SK-N-SH (cell line): Measurements from ENCODE around the gene CYP11A1. TPM values are rescaled to one million over a fixed set of nuclear protein-coding genes. Genes with fewer than 3 reads are reported as not detected.

ENCODE experiments used
- CTCF ChIA-PET: fragments of 300-600, 350-600 bp; formaldehyde crosslinking; extraction: SDS; loops from one replicate; lab custom pipeline; 2021; lab: Yijun Ruan, JAX
- POLR2A ChIA-PET: fragments of 350-600 bp; sonication (Branson Sonifier 250); formaldehyde crosslinking; extraction: SDS; loops from one replicate; lab custom pipeline; 2020; ENCODE audit warnings: antibody characterized with exemption, inconsistent platforms; lab: Yijun Ruan, JAX
- DNase-seq: peaks from one replicate; pipeline ENCODE4 v3.0.0; 2012
- H2AFZ ChIP-seq: fragments of 200-600 bp; sonication (generic); 2 replicates; pipeline ENCODE4 v1.8.1; 2016; ENCODE audit warnings: antibody characterized with exemption, mild to moderate bottlenecking, low read depth
- H3F3A ChIP-seq: fragments of 200-600 bp; sonication (generic); replicated peaks from 2 replicates; pipeline ENCODE3; 2016; ENCODE audit warnings: antibody characterized with exemption, mild to moderate bottlenecking; ENCODE audit not compliant: insufficient read depth
- H3K27ac ChIP-seq, 2 experiments: fragments of 200-500 bp in 1 of 2; fragments of 200-600 bp in 1 of 2; sonication (Bioruptor generic) in 1 of 2; sonication (generic), shearing (Covaris generic) in 1 of 2; 2 replicates each; pipeline versions ENCODE4 v1.5.1 to v1.6.1; 2014 to 2016; ENCODE audit warnings: low read depth in 2 of 2, inconsistent platforms in 1 of 2, low read length in 1 of 2, mild to moderate bottlenecking in 1 of 2, mixed read lengths in 1 of 2
- H3K27me3 ChIP-seq: fragments of 200-600 bp; sonication (generic), shearing (Covaris generic); 2 replicates; pipeline ENCODE4 v1.6.1; 2016; ENCODE audit warnings: mixed run types; ENCODE audit not compliant: insufficient read depth
- H3K36me3 ChIP-seq, 2 experiments: fragments of 200-500 bp in 1 of 2; fragments of 200-600 bp in 1 of 2; sonication (Bioruptor generic) in 1 of 2; sonication (generic) in 1 of 2; replicated peaks in 1 of 2; 2 replicates each; pipeline versions ENCODE3 to v1.5.1; 2014 to 2016; ENCODE audit warnings: low read length in 1 of 2, mild to moderate bottlenecking in 1 of 2; ENCODE audit not compliant: insufficient read depth in 2 of 2, control insufficient read depth in 1 of 2
- H3K4me1 ChIP-seq, 2 experiments: fragments of 200-500 bp in 1 of 2; fragments of 200-600 bp in 1 of 2; sonication (Bioruptor generic) in 1 of 2; sonication (generic), shearing (Covaris generic) in 1 of 2; 2 replicates each; pipeline versions ENCODE4 v1.5.1 to v1.6.1; 2014 to 2016; ENCODE audit warnings: low read depth in 1 of 2, low read length in 1 of 2, mixed run types in 1 of 2; ENCODE audit not compliant: insufficient read depth in 2 of 2, control insufficient read depth in 1 of 2
- H3K4me2 ChIP-seq: fragments of 200-600 bp; sonication (generic), shearing (Covaris generic); 2 replicates; pipeline ENCODE4 v1.6.1; 2017; ENCODE audit warnings: mixed run types
- H3K4me3 ChIP-seq, 2 experiments: fragments of 200-500 bp in 1 of 2; fragments of 200-600 bp in 1 of 2; sonication (Bioruptor generic) in 1 of 2; sonication (generic), shearing (Covaris generic) in 1 of 2; 2 replicates each; pipeline versions ENCODE4 v1.5.1 to v1.8.1; 2014 to 2016; ENCODE audit warnings: low read depth in 2 of 2, inconsistent platforms in 1 of 2, low read length in 1 of 2, mild to moderate bottlenecking in 1 of 2, mixed read lengths in 1 of 2, moderate library complexity in 1 of 2
- H3K79me2 ChIP-seq: fragments of 200-600 bp; sonication (generic); 2 replicates; pipeline ENCODE4 v1.8.1; 2017; ENCODE audit warnings: mild to moderate bottlenecking; ENCODE audit not compliant: insufficient read depth
- H3K9ac ChIP-seq: fragments of 200-600 bp; sonication (generic); 2 replicates; pipeline ENCODE4 v1.6.1; 2017; ENCODE audit warnings: mixed run types
- H3K9me2 ChIP-seq: fragments of 200-600 bp; sonication (generic); 2 replicates; pipeline ENCODE4 v1.6.1; 2017; ENCODE audit warnings: mixed run types
- H3K9me3 ChIP-seq: fragments of 200-600 bp; sonication (generic); 2 replicates; pipeline ENCODE4 v1.6.1; 2017; ENCODE audit warnings: mixed run types, mild to moderate bottlenecking, moderate library complexity
- H4K20me1 ChIP-seq: fragments of 200-600 bp; sonication (generic); 2 replicates; pipeline ENCODE4 v1.6.1; 2017; ENCODE audit warnings: mild to moderate bottlenecking, mixed run types; ENCODE audit not compliant: insufficient read depth
- FOXM1 ChIP-seq: IDR thresholded peaks from 2 replicates; pipeline ENCODE4 v1.4.0; 2012; ENCODE audit warnings: low read depth, mild to moderate bottlenecking
- GABPA ChIP-seq: IDR thresholded peaks from 2 replicates; pipeline ENCODE4 v1.4.0; 2012; ENCODE audit warnings: low read depth, mild to moderate bottlenecking
- GATA2 ChIP-seq: sonication (generic); formaldehyde crosslinking; IDR thresholded peaks from 2 replicates; pipeline ENCODE4 v1.5.0; 2020; ENCODE audit warnings: mild to moderate bottlenecking, missing genetic modification reagents
- MEF2A ChIP-seq: IDR thresholded peaks from 2 replicates; pipeline ENCODE4 v1.4.0; 2012; ENCODE audit warnings: low read depth, borderline replicate concordance
- POLR2AphosphoS5 ChIP-seq: IDR thresholded peaks from 2 replicates; pipeline ENCODE4 v1.6.1; 2012; ENCODE audit warnings: low read depth, low read length
- RAD21 ChIP-seq: IDR thresholded peaks from 2 replicates; pipeline ENCODE4 v1.6.1; 2012; ENCODE audit warnings: mild to moderate bottlenecking, low read length
- REST ChIP-seq: IDR thresholded peaks from 2 replicates; pipeline ENCODE4 v1.6.1; 2012; ENCODE audit warnings: mild to moderate bottlenecking, low read depth, low read length, moderate library complexity
- RFX5 ChIP-seq: IDR thresholded peaks from 2 replicates; pipeline ENCODE4 v1.6.1; 2012; ENCODE audit warnings: mild to moderate bottlenecking, improper control_type of control experiment, low read length
- SIN3A ChIP-seq: IDR thresholded peaks from 2 replicates; pipeline ENCODE4 v1.6.1; 2012; ENCODE audit warnings: low read depth, mild to moderate bottlenecking, low read length, moderate library complexity, borderline replicate concordance
- SMC3 ChIP-seq: IDR thresholded peaks from 2 replicates; pipeline ENCODE4 v1.6.1; 2012; ENCODE audit warnings: low read depth, low read length, improper control_type of control experiment
- TAF1 ChIP-seq: IDR thresholded peaks from 2 replicates; pipeline ENCODE4 v1.6.1; 2012; ENCODE audit warnings: low read depth, mild to moderate bottlenecking, low read length, moderate library complexity, borderline replicate concordance
- TEAD4 ChIP-seq: IDR thresholded peaks from 2 replicates; pipeline ENCODE4 v1.4.0; 2012; ENCODE audit warnings: mild to moderate bottlenecking, borderline replicate concordance; ENCODE audit not compliant: insufficient read depth
- WGBS: methylation state at CpG from one replicate; pipeline ENCODE4 v1.1.6; 2017; ENCODE audit warnings: low lambda C conversion rate; 5-methylcytosine and 5-hydroxymethylcytosine counted together
- polyA plus RNA-seq, 3 experiments: library from polyadenylated mRNA; depleted of rRNA; stranded (reverse); fragments of >200 nt; gene quantifications; 2 replicates each; pipeline ENCODE4 v1.2.3, GENCODE V29; 2012
- TF ChIP-seq, protein P1 (sequence below): IDR thresholded peaks from 2 replicates; pipeline ENCODE4 v1.4.0; 2012; ENCODE audit warnings: low read depth
- TF ChIP-seq, protein P2 (sequence below): fragments of 200-600 bp; sonication (generic); IDR thresholded peaks from 2 replicates; pipeline ENCODE4 v1.6.1; 2017; ENCODE audit warnings: antibody characterized with exemption, mild to moderate bottlenecking, moderate library complexity

The CYP11A1 gene
- polyA plus RNA-seq, 1 of the 3 experiments (the other 2 are of a cell fraction), result 0.08 TPM

- H3K27me3 ChIP-seq, result no peaks in the 10 kb centered on the region
- POLR2A ChIA-PET, result interaction anchor here (0.6 kb wide), 1 partner anchor 674 kb away, joined by 4 read pairs; no protein-coding TSS in a partner anchor
These were observed 39.7 kb downstream of the CYP11A1 start for GRCh38 chr15:74327756-74328155.

More at GRCh38 chr15:74327756-74328155, 39.7 kb downstream of the CYP11A1 start:
- WGBS, result 89% methylated on average over 6 of the region's 6 CpGs
- peaks cover 0 to 7% of the 10 kb centered on the region in 2 experiments; a peak in 1 of 4 replicates for H3K4me1 ChIP-seq
- CTCF ChIA-PET, result interaction anchor here (0.9 to 18.6 kb wide), 3 partner anchors 13 to 278 kb away, joined by 3 to 339 read pairs (median 4); no protein-coding TSS in a partner anchor
- H3K9me3 ChIP-seq, result no peaks in the 10 kb centered on the region
- no peak overlapping the region for H3K27ac ChIP-seq
- no peak overlapping the region for H3K9ac ChIP-seq
- H3K9me2 ChIP-seq, result no peaks in the 10 kb centered on the region
- TF ChIP-seq GATA2 (CRISPR knock-in tag) (no peak), RFX5 (no peak), MEF2A (no peak), SMC3 (no peak), FOXM1 (no peak), RAD21 (no peak), POLR2AphosphoS5 (no peak), TAF1 (no peak), REST (no peak), TEAD4 (no peak), GABPA (no peak), SIN3A (no peak)
- TF ChIP-seq, protein P1, sequence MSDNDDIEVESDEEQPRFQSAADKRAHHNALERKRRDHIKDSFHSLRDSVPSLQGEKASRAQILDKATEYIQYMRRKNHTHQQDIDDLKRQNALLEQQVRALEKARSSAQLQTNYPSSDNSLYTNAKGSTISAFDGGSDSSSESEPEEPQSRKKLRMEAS, result no peak
- TF ChIP-seq, protein P2, sequence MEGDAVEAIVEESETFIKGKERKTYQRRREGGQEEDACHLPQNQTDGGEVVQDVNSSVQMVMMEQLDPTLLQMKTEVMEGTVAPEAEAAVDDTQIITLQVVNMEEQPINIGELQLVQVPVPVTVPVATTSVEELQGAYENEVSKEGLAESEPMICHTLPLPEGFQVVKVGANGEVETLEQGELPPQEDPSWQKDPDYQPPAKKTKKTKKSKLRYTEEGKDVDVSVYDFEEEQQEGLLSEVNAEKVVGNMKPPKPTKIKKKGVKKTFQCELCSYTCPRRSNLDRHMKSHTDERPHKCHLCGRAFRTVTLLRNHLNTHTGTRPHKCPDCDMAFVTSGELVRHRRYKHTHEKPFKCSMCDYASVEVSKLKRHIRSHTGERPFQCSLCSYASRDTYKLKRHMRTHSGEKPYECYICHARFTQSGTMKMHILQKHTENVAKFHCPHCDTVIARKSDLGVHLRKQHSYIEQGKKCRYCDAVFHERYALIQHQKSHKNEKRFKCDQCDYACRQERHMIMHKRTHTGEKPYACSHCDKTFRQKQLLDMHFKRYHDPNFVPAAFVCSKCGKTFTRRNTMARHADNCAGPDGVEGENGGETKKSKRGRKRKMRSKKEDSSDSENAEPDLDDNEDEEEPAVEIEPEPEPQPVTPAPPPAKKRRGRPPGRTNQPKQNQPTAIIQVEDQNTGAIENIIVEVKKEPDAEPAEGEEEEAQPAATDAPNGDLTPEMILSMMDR, result no peak
- H4K20me1 ChIP-seq, result no peaks in the 10 kb centered on the region
- no peaks in the 10 kb centered on the region for H3F3A ChIP-seq
- no peak for DNase-seq
- no peak overlapping the region for H2AFZ ChIP-seq
- no peak overlapping the region for H3K4me2 ChIP-seq
- no peaks in the 10 kb centered on the region for H3K79me2 ChIP-seq
- no peaks in the 10 kb centered on the region for H3K36me3 ChIP-seq
- no peak overlapping the region for H3K4me3 ChIP-seq
